RWPE2 (cell line): ENCODE measurements around the gene CTXN1.
A peak's percentile ranks its signal among the peaks of the same experiment; 100 is the strongest.

Experiments used
- ATAC-seq: fragments of 200-7000 bp; cut with Tn5 transposase; 3 replicates; pipeline ENCODE4 v1.9.1; 2021; ENCODE audit warnings: low read depth
- DNase-seq: peaks from one replicate; pipeline ENCODE4 v3.0.0-alpha.2; 2020; ENCODE audit warnings: low spot score
- H3K27ac ChIP-seq: fragments of 450-650 bp; 2 replicates; pipeline ENCODE4 v1.5.1; 2017; ENCODE audit warnings: mild to moderate bottlenecking; ENCODE audit not compliant: poor library complexity, severe bottlenecking
- H3K27me3 ChIP-seq: fragments of 250-450 bp; sonication (Bioruptor Pico); 2 replicates; pipeline ENCODE4 v1.5.1; 2021; ENCODE audit warnings: mild to moderate bottlenecking, moderate library complexity; ENCODE audit not compliant: insufficient read depth, poor library complexity, severe bottlenecking
- H3K36me3 ChIP-seq: fragments of 250-450 bp; sonication (Bioruptor Pico); 2 replicates; pipeline ENCODE4 v1.5.1; 2020; ENCODE audit warnings: low read depth, mild to moderate bottlenecking, moderate library complexity
- H3K4me1 ChIP-seq: fragments of 250-450 bp; sonication (Bioruptor Pico); 2 replicates; pipeline ENCODE4 v1.5.1; 2021; ENCODE audit warnings: mild to moderate bottlenecking, moderate library complexity; ENCODE audit not compliant: insufficient read depth, poor library complexity, severe bottlenecking
- H3K4me3 ChIP-seq: fragments of 250-450 bp; sonication (Bioruptor Pico); 2 replicates; pipeline ENCODE4 v1.5.1; 2021; ENCODE audit warnings: mild to moderate bottlenecking, moderate library complexity; ENCODE audit not compliant: severe bottlenecking
- H3K9me3 ChIP-seq: fragments of 250-450 bp; sonication (Bioruptor Pico); 2 replicates; pipeline ENCODE4 v1.5.1; 2021; ENCODE audit warnings: mild to moderate bottlenecking, moderate library complexity; ENCODE audit not compliant: severe bottlenecking
- CTCF ChIP-seq: fragments of 450-650 bp; IDR thresholded peaks from one replicate; pipeline ENCODE4 v1.5.1; 2017; ENCODE audit warnings: mild to moderate bottlenecking, moderate library complexity; ENCODE audit not compliant: poor library complexity, severe bottlenecking

CTXN1 gene

GRCh38 chr19:7921302-7921966 lies 4.5 kb downstream of the CTXN1 start:
- H3K9me3 ChIP-seq: no peaks in the 10 kb centered on the region
- ATAC-seq (no peak), DNase-seq (no peak)
- no peaks in the 10 kb centered on the region for H3K36me3 ChIP-seq
- peak overlapping the region; percentile 57 for H3K27ac ChIP-seq
- H3K4me1 ChIP-seq: no peaks in the 10 kb centered on the region
- TF ChIP-seq CTCF: no peak
- no peaks in the 10 kb centered on the region for H3K27me3 ChIP-seq
- peak overlapping the region; percentile 20 for H3K4me3 ChIP-seq

GRCh38 chr19:7920519-7921301 lies 5.2 kb downstream of the CTXN1 start:
- H3K36me3 ChIP-seq: no peaks in the 10 kb centered on the region
- H3K4me1 ChIP-seq: no peaks in the 10 kb centered on the region
- H3K27me3 ChIP-seq: peaks cover 3% of the 10 kb centered on the region
- peak overlapping the region; percentile 57 for H3K27ac ChIP-seq
- DNase-seq (peak; percentile 99), ATAC-seq (peak; percentile 33)
- H3K9me3 ChIP-seq: no peaks in the 10 kb centered on the region
- H3K4me3 ChIP-seq: peak overlapping the region; percentile 75
- no peak for TF ChIP-seq CTCF

GRCh38 chr19:7919610-7920518 lies 6.1 kb downstream of the CTXN1 start, which contains the start of gene SNAPC2:
TSS of gene SNAPC2 (plus strand) at chr19:7920338. CDS start at chr19:7920367, 29 bp downstream.
- no peaks in the 10 kb centered on the region for H3K4me1 ChIP-seq
- H3K27me3 ChIP-seq: peaks cover 7% of the 10 kb centered on the region
- H3K36me3 ChIP-seq: no peaks in the 10 kb centered on the region
- H3K4me3 ChIP-seq: peak within 1 kb of the TSS; percentile 75
- H3K27ac ChIP-seq: peak within 1 kb of the TSS; percentile 57
- ATAC-seq (peak; percentile 44), DNase-seq (peak; percentile 93)
- no peak for TF ChIP-seq CTCF
- no peaks in the 10 kb centered on the region for H3K9me3 ChIP-seq

GRCh38 chr19:7918615-7919421 lies 7.1 kb downstream of the CTXN1 start:
- Histone ChIP-seq H3K4me1 (no peaks in the 10 kb centered on the region), H3K4me3 (no peak overlapping the region)

More at GRCh38 chr19:7918615-7919421, 7.1 kb downstream of the CTXN1 start:
- no peak for ATAC-seq
- DNase-seq: no peak
- Histone ChIP-seq H3K36me3 (no peaks in the 10 kb centered on the region), H3K27me3 (peaks cover 7% of the 10 kb centered on the region), H3K9me3 (no peaks in the 10 kb centered on the region), H3K27ac (peak overlapping the region; percentile 57)
- no peak for TF ChIP-seq CTCF
